ENCODE results near the gene MEGF9.

The MEGF9 gene

GRCh38 chr9:120714088-120714845 lies at the start of gene MEGF9:
Gene MEGF9, minus strand, starts transcription at chr9:120714470. Its CDS starts 112 bp downstream, at chr9:120714358.
- peak; percentile 96 for DNase-seq
- H3K27ac ChIP-seq: peak within 1 kb of the TSS; percentile 42
- peak within 1 kb of the TSS; percentile 75 for H3K4me3 ChIP-seq (ENCODE audit: low read depth, low read length)
- no peaks in the 10 kb centered on the region for H3K27me3 ChIP-seq (replicated peaks)
- no peaks in the 10 kb centered on the region for H3K36me3 ChIP-seq (replicated peaks)
- in situ Hi-C loops (cut with HindIII; ENCODE audit: low pct_ligation_motif_present, low sequenced_read_pairs): no loop called here
- no peak for TF ChIP-seq CTCF (IDR thresholded peaks at IDR 0.05; ENCODE audit: low read depth, low read length, missing control alignments)

- no peaks in the 10 kb centered on the region for H3K27me3 ChIP-seq (replicated peaks)
- in situ Hi-C loops (cut with HindIII; ENCODE audit: low pct_ligation_motif_present, low sequenced_read_pairs): no loop called here
- no peak overlapping the region for H3K4me3 ChIP-seq (ENCODE audit: low read depth, low read length)
- no peak for TF ChIP-seq CTCF (IDR thresholded peaks at IDR 0.05; ENCODE audit: low read depth, low read length, missing control alignments)
- no peak overlapping the region for H3K27ac ChIP-seq
- peaks cover 14% of the 10 kb centered on the region for H3K36me3 ChIP-seq (replicated peaks)
- DNase-seq: peak; percentile 3
Measured at GRCh38 chr9:120761006-120761405, 46.7 kb upstream of the MEGF9 start.

- H3K4me3 ChIP-seq (ENCODE audit: low read depth, low read length): no peak overlapping the region
- TF ChIP-seq CTCF (IDR thresholded peaks at IDR 0.05; ENCODE audit: low read depth, low read length, missing control alignments): no peak
- no peaks in the 10 kb centered on the region for H3K27me3 ChIP-seq (replicated peaks)
- in situ Hi-C loops (cut with HindIII; ENCODE audit: low pct_ligation_motif_present, low sequenced_read_pairs): no loop called here
- H3K27ac ChIP-seq: no peak overlapping the region
- DNase-seq: no peak
- peaks cover 15% of the 10 kb centered on the region for H3K36me3 ChIP-seq (replicated peaks)
Measured at GRCh38 chr9:120759755-120760400, 45.6 kb upstream of the MEGF9 start.

GRCh38 chr9:120758544-120758943 lies 44.3 kb upstream of the MEGF9 start:
- TF ChIP-seq CTCF (IDR thresholded peaks at IDR 0.05; ENCODE audit: low read depth, low read length, missing control alignments): no peak
- Histone ChIP-seq H3K27me3 (replicated peaks) (no peaks in the 10 kb centered on the region), H3K36me3 (replicated peaks) (peaks cover 5% of the 10 kb centered on the region), H3K27ac (no peak overlapping the region), H3K4me3 (ENCODE audit: low read depth, low read length) (no peak overlapping the region)
- DNase-seq: no peak
- in situ Hi-C loops (cut with HindIII; ENCODE audit: low pct_ligation_motif_present, low sequenced_read_pairs): no loop called here

- in situ Hi-C loops (cut with HindIII; ENCODE audit: low pct_ligation_motif_present, low sequenced_read_pairs): no loop called here
- H3K4me3 ChIP-seq (ENCODE audit: low read depth, low read length): no peak overlapping the region
- no peak for TF ChIP-seq CTCF (IDR thresholded peaks at IDR 0.05; ENCODE audit: low read depth, low read length, missing control alignments)
- H3K36me3 ChIP-seq (replicated peaks): peaks cover 4% of the 10 kb centered on the region
- no peak overlapping the region for H3K27ac ChIP-seq
- DNase-seq: no peak
- H3K27me3 ChIP-seq (replicated peaks): no peaks in the 10 kb centered on the region
Measured at GRCh38 chr9:120757026-120757913, 43.0 kb upstream of the MEGF9 start.
